Measurements from ENCODE around the gene ABR.

GRCh38 chr17:1179112-1179817 is 516 bp downstream of the ABR start:
- TF ChIP-seq CTCF (IDR thresholded peaks at IDR 0.05) (no peak), POLR2A (IDR thresholded peaks at IDR 0.05) (no peak)

Data from right lobe of liver (tissue), 4 donors.